Right lung (tissue), 5 donors: Measurements from ENCODE around the gene NAP1L1. TPM values are rescaled to one million over a fixed set of nuclear protein-coding genes. Genes with fewer than 3 reads are reported as not detected.
"Not testable (repeated sequence)": the region's sequence is repeated elsewhere in the genome, so short reads cannot be mapped to it uniquely, and the experiment has no call there.

Experiments
- DNase-seq, 2 donors: peaks; one replicate each; pipeline ENCODE4 v3.0.0-alpha.2; 2013
- polyA plus RNA-seq, 5 donors: library from polyadenylated mRNA; unstranded; fragments of 120-200 nt; gene quantifications; one replicate each; pipeline versions ENCODE4 v1.2.1 to v1.2.3, GENCODE V29; 2013; ENCODE audit warnings: inconsistent platforms in 1 of 5, low replicate concordance in 1 of 5; ENCODE audit not compliant: insufficient read length in 5 of 5, insufficient read depth in 1 of 5

Gene NAP1L1
- polyA plus RNA-seq, 5 donors: 780 to 1,133 (median 941) TPM

DNA sequence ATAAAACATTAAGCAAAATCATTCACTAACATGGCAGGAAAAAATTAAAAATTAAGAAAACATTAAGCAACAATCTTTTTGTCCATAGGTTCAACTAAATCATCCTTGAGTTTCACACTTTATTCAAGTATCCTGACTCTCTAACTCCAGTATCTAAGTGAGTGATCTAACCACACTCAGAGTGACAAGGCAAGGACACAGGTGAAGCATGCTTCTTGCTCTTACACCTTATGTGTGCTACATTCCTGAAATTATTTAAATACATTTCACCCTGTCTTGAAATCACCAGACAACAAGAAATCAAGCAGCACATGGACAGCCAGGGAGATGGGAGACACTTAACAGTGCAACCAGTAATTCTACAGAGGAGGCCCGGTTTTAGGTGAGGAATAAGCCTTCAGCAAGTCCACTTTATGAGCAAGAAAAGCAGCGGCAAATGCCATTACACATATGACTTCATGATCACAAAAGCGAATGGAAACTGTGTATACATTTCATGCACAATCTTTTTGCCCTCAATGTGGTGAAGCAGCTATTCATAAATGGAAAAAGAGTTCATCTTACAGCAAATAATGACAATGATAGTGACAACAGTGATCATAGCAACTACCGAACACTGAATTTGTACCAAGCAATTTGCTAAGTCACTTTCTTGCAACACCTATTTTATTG, 90.3 kb downstream of the NAP1L1 start:
- no peak for DNase-seq

DNA sequence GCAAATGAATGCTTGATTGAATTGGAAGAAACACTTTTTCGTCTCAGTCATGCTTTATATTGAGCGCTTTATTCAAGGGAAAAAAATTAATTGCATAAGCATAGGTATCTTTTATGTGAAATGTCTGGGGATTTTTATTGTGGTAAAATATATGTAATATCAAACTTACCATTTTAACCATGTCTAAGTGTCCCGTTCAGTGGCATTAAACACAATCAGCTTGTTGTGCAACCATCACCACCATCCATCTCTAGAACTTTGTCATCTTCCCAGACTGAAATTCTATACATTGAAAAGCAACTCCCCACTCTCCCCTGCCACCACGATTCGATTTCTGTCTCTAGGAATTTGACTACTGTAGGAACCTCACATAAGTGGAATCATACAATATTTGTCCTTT, 92.7 kb downstream of the NAP1L1 start:
- DNase-seq: no peak

DNA sequence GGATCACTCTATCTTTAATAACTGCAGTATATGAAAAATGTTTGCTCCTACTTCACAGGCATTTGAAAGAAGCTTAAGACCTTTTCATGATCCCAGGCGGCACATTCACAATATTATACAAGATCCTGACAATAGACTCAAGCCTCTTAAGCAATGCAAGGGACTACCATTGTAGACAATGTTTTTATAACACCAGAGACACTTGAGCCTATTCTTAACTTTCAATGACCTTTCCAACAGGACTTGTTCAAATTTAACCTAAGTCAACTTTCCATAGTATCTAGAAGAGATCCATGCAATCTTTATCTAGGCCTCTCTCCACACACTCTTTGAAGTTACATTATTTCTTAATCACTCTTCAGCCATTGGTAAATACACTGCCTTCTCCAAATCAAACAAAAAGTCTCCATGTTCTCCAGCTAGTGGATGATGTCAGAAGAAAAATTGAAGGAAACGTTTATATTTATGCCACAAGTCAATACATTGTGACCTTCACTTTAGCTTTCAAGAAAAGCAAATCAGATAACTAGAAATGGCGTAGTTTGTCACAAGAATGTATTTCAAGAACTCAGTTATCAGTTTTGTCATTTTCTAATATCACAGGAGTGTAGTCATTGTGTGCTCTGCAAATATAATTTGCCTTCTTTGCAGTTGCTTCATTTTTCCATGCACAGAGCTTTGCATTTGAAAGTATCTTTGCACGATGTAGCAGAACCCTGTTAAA, 94.1 kb downstream of the NAP1L1 start:
- no peak for DNase-seq

DNA sequence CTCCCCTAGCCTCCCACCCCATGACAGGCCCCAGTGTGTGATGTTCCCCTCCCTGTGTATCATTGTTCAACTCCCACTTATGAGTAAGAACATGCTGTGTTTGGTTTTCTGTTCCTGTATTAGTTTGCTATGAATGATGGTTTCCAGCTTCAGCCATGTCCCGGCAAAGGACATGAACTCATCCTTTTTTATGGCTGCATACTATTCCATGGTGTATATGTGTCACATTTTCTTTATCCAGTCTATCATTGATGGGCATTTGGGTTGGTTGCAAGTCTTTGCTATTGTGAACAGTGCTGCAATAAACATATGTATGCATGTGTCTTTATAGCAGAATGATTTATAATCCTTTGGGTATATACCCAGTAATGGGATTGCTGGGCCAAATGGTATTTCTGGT, 96.8 kb downstream of the NAP1L1 start:
- DNase-seq: not testable (repeated sequence)

Other genes starting within 250 kb of the NAP1L1 start
- gene PHLDA1, start 52.9 kb downstream of the NAP1L1 start, polyA plus RNA-seq: 10 to 100 TPM; 40.0 to 51.3 (median 44.0) TPM